HPDE6-E6E7 (cell line): ENCODE measurements around the gene EHHADH.
"Not testable (repeated sequence)": the region's sequence is repeated elsewhere in the genome, so short reads cannot be mapped to it uniquely, and the experiment has no call there.

Source experiments
- DNase-seq: peaks from one replicate; pipeline ENCODE4 v3.0.0; 2011; ENCODE audit warnings: missing footprints; ENCODE audit errors: extremely low spot score

The EHHADH gene

GRCh38 chr3:185251272-185251671 is 2.6 kb downstream of the EHHADH start:
- DNase-seq, result no peak

- no peak for DNase-seq
These were observed 3.2 kb downstream of the EHHADH start for GRCh38 chr3:185250653-185251052.

- DNase-seq, result no peak
These were observed 3.6 kb downstream of the EHHADH start for GRCh38 chr3:185250247-185250646.

- DNase-seq, result no peak
These were observed 11.2 kb downstream of the EHHADH start for GRCh38 chr3:185242642-185243041.

GRCh38 chr3:185236969-185237368 is 16.9 kb downstream of the EHHADH start:
- DNase-seq, result no peak

GRCh38 chr3:185233328-185233727 is 20.5 kb downstream of the EHHADH start:
- DNase-seq, result no peak

- DNase-seq, result not testable (repeated sequence)
These were observed 27.3 kb downstream of the EHHADH start for GRCh38 chr3:185226526-185226925.

- no peak for DNase-seq
These were observed 28.3 kb downstream of the EHHADH start for GRCh38 chr3:185225523-185225922.

- no peak for DNase-seq
These were observed 28.8 kb downstream of the EHHADH start for GRCh38 chr3:185225080-185225479.

GRCh38 chr3:185221203-185221602 is 32.6 kb downstream of the EHHADH start:
- DNase-seq, result no peak

GRCh38 chr3:185216607-185216958 is 37.3 kb downstream of the EHHADH start:
- no peak for DNase-seq

- DNase-seq, result no peak
These were observed 37.8 kb downstream of the EHHADH start for GRCh38 chr3:185215873-185216606.

- no peak for DNase-seq
These were observed 41.3 kb downstream of the EHHADH start for GRCh38 chr3:185212559-185212958.

GRCh38 chr3:185212086-185212485 is 41.8 kb downstream of the EHHADH start:
- DNase-seq, result no peak

- no peak for DNase-seq
These were observed 43.2 kb downstream of the EHHADH start for GRCh38 chr3:185210621-185211142.

GRCh38 chr3:185208823-185209222 is 45.0 kb downstream of the EHHADH start:
- DNase-seq, result no peak

GRCh38 chr3:185207931-185208746 is 45.7 kb downstream of the EHHADH start:
- no peak for DNase-seq

- DNase-seq, result no peak
These were observed 46.4 kb downstream of the EHHADH start for GRCh38 chr3:185207481-185207880.

- no peak for DNase-seq
These were observed 48.0 kb downstream of the EHHADH start for GRCh38 chr3:185205865-185206264.

- DNase-seq, result no peak
These were observed 49.0 kb downstream of the EHHADH start for GRCh38 chr3:185204894-185205293.

- peak; percentile 85 for DNase-seq
These were observed 53.2 kb downstream of the EHHADH start for GRCh38 chr3:185200639-185201038.

- DNase-seq, result no peak
These were observed 54.2 kb downstream of the EHHADH start for GRCh38 chr3:185199671-185200070.

GRCh38 chr3:185199206-185199605 is 54.6 kb downstream of the EHHADH start:
- no peak for DNase-seq
